Stimulated activated CD4-positive, alpha-beta T cell treated with anti-CD3 and anti-CD28 coated beads, TNF-alpha, amount 100 ng/mL, for 4 hours (primary cell): ENCODE results near the gene EYA3.

ENCODE experiments used
- DNase-seq, 3 experiments: peaks; one replicate each; pipeline ENCODE4 v3.0.0-alpha.2; 2020; ENCODE audit warnings: low read depth in 3 of 3

Gene EYA3

DNA sequence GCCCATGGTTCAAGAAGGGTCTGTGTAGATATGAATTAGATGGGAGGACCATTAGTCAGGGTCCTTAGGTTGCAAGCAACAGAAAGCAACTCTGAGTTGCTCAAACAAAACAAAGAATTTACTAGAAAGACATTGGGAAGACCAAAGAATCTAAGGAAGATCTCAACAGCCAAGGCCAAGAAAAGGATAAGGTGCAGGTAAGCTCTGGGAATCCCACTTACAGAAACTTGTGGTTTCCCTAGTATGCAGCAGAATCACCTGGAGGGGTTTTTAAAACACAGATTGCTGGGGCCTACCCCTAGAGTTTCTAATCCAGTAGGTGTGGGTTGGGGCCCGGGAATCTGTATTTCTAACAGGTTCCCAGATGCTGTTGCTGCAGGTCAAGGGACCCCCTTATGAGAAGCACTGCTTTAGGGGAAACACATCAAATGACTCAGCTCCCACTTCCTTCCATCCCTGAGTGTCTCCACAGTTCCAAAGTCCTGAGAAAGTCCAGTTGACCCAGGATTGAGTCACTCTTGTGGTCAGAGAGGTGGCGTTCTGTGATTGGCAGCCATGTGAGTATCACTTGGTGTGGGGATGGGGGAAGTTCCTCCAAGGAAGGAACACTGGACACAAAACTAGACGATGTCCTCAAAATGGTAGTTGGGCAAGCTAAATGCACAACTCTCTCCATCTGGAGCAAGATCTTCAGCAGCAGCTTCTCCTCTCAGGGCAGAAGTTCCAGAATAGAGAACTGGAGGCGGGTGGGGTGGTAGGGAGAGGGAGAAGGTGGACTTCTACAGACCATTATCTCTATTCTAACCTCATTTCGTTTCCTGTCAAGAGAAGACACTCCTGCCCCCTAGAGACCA lies 24.2 kb upstream of the EYA3 start:
- no peak for DNase-seq

GRCh38 chr1:28111157-28111556 lies 22.7 kb upstream of the EYA3 start:
- no peak for DNase-seq

- DNase-seq = no peak
These were observed 22.1 kb upstream of the EYA3 start for GRCh38 chr1:28110555-28110954.

DNA sequence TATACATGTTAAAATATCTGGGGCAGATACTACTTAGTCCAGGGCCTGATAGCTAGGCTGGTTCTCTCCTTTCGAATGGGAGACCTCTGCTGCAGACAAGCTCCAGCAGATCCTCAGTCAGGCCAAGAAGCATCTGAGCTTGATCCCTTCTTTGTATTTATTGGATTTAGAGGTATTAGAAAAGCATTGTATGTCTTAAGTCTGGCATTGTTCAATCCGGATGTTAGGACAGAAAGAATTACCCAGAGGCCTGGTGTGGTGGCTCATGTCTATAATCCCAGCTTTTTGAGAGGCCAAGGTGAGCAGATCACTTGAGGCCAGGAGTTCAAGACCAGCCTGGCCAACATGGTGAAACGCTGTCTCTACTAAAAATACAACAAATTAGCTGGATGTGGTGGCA lies 21.2 kb upstream of the EYA3 start:
- DNase-seq = no peak

GRCh38 chr1:28108001-28108400 lies 19.6 kb upstream of the EYA3 start:
- DNase-seq = no peak

DNA sequence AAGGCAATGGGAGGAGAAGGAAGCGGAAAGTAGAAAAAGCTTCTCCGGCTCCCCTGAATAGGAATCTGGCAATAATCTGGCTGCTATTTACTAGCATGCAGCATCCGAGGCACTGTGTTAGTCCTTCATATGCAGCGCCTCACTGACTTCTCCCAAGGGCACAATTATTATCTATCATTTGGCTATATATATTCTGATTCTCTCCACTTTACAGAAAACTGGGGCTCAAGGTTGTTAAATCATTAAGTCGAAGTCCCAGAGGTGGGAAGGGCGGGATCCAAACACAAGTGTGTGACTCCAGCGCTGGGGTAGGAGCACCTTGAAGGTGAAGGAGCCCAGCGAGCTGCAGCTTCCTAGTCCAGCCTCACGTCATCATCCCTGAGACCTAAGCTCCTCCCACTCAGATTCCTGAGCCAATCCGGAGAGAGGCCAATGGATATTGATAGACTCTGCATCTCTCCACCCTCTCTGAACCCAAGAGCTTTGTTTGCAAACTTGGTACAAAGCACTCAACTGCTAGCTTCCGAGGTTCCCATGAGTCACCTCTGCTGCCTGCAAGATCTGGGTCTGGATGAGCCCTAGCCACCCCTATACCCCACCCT lies 16.6 kb upstream of the EYA3 start:
- no peak for DNase-seq

DNA sequence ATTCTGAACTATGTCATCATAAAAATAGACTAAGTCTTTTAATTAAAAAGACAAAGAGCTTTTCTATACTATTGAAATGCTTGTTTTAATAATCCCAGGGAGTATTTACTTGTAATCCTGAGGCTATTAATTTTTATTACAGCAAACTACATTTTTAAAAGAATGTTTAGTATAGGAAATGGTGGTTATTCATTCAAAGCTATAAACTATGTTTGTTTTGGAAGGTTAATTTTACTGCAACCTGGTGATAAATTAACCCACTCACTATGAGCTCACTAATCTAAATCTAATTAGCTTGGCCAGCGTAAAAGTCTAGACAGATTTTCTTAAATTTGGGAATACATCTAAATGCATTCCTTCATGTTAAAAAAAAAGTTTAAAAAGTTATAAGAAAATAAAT lies 13.8 kb upstream of the EYA3 start:
- no peak for DNase-seq

- no peak for DNase-seq
These were observed 10.8 kb upstream of the EYA3 start for GRCh38 chr1:28099050-28099769.

DNA sequence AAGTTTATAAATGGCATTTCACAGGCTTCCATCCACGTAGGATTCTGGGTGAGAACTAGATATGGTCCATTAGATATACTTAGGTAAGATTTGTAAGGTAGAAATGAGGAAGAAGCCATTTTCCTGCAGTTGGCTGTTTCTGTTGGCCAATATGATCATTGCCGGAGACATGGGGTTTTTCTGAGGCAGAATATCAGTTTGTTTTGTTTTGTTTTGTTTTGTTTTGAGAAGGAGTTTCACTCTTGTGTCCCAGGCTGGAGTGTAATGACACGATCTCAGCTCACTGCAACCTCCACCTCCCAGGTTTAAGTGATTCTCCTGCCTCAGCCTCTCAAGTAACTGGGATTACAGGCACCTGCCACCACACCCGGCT lies 8.7 kb upstream of the EYA3 start:
- DNase-seq = no peak

DNA sequence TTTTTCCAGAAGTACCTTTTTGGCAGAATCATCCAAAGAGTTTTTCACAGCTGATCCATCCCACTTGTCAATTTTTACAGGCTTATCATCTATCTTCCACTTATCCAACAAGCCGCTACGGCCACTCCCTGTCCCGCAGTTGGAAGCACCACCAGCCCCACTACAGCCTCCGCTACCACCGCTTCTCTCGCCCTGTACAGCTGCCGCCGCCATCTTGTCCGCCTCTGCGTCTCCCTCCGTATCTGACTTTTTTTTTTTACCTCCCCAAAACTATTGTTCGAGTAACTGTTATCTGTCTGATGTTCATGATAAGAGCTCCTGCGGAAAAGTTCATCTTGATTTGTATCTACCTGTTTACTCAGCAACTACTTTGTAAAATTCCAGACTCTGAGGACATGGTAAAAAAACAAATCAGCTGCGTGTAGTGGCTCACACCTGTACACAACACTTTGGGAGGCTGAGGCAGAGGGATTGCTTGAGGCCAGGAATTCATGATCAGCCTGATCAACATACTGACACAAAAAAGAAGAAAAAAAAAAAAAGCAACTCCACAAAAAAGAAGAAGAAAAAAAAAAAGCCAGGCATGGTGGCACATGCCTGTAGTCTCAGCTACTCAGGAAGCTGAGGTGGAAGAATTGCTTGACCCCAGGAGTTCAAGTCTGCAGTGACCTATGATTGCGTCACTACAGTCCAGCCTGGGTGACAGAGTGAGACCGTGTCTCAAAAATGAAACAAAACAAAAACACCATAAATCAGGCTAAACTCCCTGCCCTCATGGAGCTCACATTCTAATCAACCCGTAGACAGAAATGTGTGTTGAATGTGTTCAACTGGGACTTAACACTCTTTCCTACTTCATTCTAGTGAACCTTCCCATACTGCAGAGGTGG lies 8.0 kb upstream of the EYA3 start:
- DNase-seq = no peak

- peak; percentile 52 to 73 (median 55) for DNase-seq
These were observed 2.8 kb upstream of the EYA3 start for GRCh38 chr1:28091043-28091781.

DNA sequence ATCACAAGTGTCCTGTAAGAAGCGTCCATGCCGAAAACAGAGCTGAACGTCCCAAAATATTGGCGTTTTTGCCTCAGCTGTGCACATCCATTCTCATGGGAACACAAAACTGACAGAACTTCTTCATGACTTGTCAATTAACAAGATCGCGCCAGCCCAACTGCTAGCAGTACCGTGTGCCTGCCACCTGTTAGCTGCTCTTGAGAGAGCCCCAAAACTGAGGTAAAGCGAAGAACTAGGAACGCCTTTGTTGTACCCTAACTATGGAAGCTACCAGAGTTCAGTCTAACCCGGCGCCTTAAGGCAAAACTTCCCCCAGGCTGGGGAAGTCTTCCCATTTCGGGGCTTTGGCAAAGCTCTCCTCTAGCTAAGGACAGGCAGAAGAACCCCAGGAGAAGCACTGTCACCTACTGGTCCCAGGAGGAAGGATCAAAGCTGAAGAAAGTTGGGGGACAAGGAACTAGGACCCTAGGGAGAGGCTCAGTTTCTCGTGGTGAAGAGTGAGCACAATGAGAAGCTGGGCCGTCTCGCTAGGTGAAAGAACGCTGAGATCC lies 719 bp downstream of the EYA3 start:
- no peak for DNase-seq

GRCh38 chr1:28086651-28087050 lies 1.8 kb downstream of the EYA3 start:
- no peak for DNase-seq

DNA sequence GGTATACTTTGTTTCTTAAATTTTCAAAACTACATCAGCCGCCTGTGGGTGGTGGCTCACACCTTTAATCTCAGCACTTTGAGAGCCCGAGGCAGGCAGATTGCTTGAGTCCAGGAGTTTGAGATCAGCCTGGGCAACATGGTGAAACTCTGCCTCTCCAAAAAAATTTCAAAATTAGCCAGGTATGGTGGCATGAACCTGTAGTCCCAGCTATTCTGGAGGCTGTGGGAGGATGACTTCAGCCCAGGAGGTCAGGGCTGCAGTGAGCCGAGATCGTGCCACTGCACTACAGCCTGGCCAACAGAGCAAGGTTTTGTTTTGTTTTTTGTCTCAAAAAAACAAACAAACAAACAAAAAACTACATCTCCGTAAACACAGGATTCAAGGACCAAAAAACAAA lies 3.3 kb downstream of the EYA3 start:
- no peak for DNase-seq

GRCh38 chr1:28083876-28084275 lies 4.5 kb downstream of the EYA3 start:
- no peak for DNase-seq

- DNase-seq = no peak
These were observed 9.5 kb downstream of the EYA3 start for GRCh38 chr1:28078680-28079626.

GRCh38 chr1:28078262-28078661 lies 10.1 kb downstream of the EYA3 start:
- no peak for DNase-seq

DNA sequence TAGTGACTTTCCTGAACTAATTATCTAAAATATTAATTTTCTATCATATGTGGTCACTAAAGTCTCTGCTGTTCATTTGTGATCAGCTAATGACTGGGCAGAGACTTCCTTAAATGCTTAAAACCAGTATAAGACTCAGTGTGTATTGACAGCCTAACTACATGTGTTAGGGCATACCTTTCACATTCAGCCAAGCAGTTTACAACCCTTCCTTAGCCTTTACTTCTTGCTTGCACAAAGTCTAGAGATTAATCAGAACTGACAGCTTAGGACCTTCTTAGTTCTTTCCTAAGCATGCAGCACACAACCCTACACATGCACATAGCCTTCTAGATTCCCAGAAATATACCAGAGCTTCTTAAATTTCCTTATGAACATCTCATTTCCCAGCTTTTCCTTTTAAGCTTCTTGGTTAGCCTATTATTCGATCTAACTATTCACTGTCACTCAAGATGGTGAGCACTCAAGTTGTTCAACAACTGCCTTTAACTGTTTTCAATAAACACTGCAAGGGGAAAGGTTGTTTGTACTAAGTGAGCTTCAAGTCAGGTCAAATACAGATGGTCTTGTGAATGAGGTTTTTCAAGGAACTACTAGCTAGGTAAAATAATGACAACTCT lies 13.4 kb downstream of the EYA3 start:
- no peak for DNase-seq

- no peak for DNase-seq
These were observed 14.5 kb downstream of the EYA3 start for GRCh38 chr1:28073867-28074266.
